ENCODE measurements around the gene KCNK13.

KCNK13 gene

GRCh38 chr14:90062822-90063539 is 1.2 kb downstream of the KCNK13 start:
- H3K4me3 ChIP-seq (ENCODE audit: low read depth, low read length), result no peak overlapping the region
- TF ChIP-seq IKZF3 (tag by site-specific recombination; IDR thresholded peaks at IDR 0.05), result no peak
- no peak for TF ChIP-seq ZNF404 (tag by site-specific recombination; IDR thresholded peaks at IDR 0.05)
- TF ChIP-seq HOXA7 (CRISPR knock-in tag; IDR thresholded peaks at IDR 0.05; ENCODE audit: borderline replicate concordance), result no peak
- TF ChIP-seq SETDB1 (IDR thresholded peaks at IDR 0.05; ENCODE audit: insufficient read length, low read length), result no peak
- TF ChIP-seq ZNF394 (tag by site-specific recombination; IDR thresholded peaks at IDR 0.05; ENCODE audit: borderline replicate concordance), result no peak
- no peak for TF ChIP-seq ZXDB (tag by site-specific recombination; IDR thresholded peaks at IDR 0.05)
- peak; percentile 7; the same call in 1 of the 2 replicates for TF ChIP-seq SCRT2 (tag by site-specific recombination; IDR thresholded peaks at IDR 0.05)
- H3K9me3 ChIP-seq (ENCODE audit: control insufficient read depth, insufficient read depth, low read depth, low read length), result no peaks in the 10 kb centered on the region
- H3K36me3 ChIP-seq (ENCODE audit: control insufficient read depth in 2 of 2, insufficient read depth in 1 of 2, low read length in 2 of 2), result no peaks in the 10 kb centered on the region
- ChIA-PET POLR2A (interaction anchor here (2.0 kb wide), 1 partner anchor 107 kb away, joined by 6 read pairs; the partner anchor contains the start of gene TDP1), CTCF (interaction anchor here (0.7 to 1.4 kb wide), 3 partner anchors 11 to 172 kb away, joined by 3 read pairs; no protein-coding TSS in a partner anchor)
- H3K4me1 ChIP-seq (ENCODE audit: control insufficient read depth, insufficient read depth, low read length), result no peaks in the 10 kb centered on the region; the same call in 1 of the 2 replicates
- H3K27ac ChIP-seq (ENCODE audit: extremely low read depth, low read depth, low read length), result no peak overlapping the region

GRCh38 chr14:90072350-90072749 is 10.6 kb downstream of the KCNK13 start:
- ChIA-PET POLR2A (no interaction called here), CTCF (no interaction called here)
- H3K9me3 ChIP-seq (ENCODE audit: control insufficient read depth, insufficient read depth, low read depth, low read length), result no peaks in the 10 kb centered on the region
- TF ChIP-seq ZBTB1 (tag by site-specific recombination; IDR thresholded peaks at IDR 0.05) (no peak), ZNF292 (tag by site-specific recombination; IDR thresholded peaks at IDR 0.05; ENCODE audit: borderline replicate concordance, low read depth) (no peak), ZNF140 (tag by site-specific recombination; IDR thresholded peaks at IDR 0.05) (no peak), ZNF677 (tag by site-specific recombination; IDR thresholded peaks at IDR 0.05) (no peak), ZNF266 (tag by site-specific recombination; IDR thresholded peaks at IDR 0.05; ENCODE audit: low read depth) (no peak), KLF1 (tag by site-specific recombination; IDR thresholded peaks at IDR 0.05) (no peak), MEIS1 (CRISPR knock-in tag; IDR thresholded peaks at IDR 0.05; ENCODE audit: borderline replicate concordance) (no peak), MYNN (tag by site-specific recombination; IDR thresholded peaks at IDR 0.05; ENCODE audit: borderline replicate concordance) (no peak), ZNF23 (tag by site-specific recombination; IDR thresholded peaks at IDR 0.05; ENCODE audit: borderline replicate concordance) (no peak), ZNF585B (tag by site-specific recombination; IDR thresholded peaks at IDR 0.05) (no peak), PRDM1 (tag by site-specific recombination; IDR thresholded peaks at IDR 0.05) (no peak), SCRT2 (tag by site-specific recombination; IDR thresholded peaks at IDR 0.05) (no peak), KLF8 (tag by site-specific recombination; IDR thresholded peaks at IDR 0.05) (no peak), SP2 (tag by site-specific recombination; IDR thresholded peaks at IDR 0.05) (no peak), ZNF791 (tag by site-specific recombination; IDR thresholded peaks at IDR 0.05) (no peak), ZNF416 (tag by site-specific recombination; IDR thresholded peaks at IDR 0.05) (no peak), ZNF169 (tag by site-specific recombination; IDR thresholded peaks at IDR 0.05) (no peak)
- H3K4me3 ChIP-seq (ENCODE audit: low read depth, low read length), result no peak overlapping the region
- no peaks in the 10 kb centered on the region for H3K36me3 ChIP-seq (ENCODE audit: control insufficient read depth in 2 of 2, insufficient read depth in 1 of 2, low read length in 2 of 2)
- no peak overlapping the region for H3K27ac ChIP-seq (ENCODE audit: extremely low read depth, low read depth, low read length)
- H3K4me1 ChIP-seq (ENCODE audit: control insufficient read depth, insufficient read depth, low read length), result no peaks in the 10 kb centered on the region

- Histone ChIP-seq H3K4me1 (ENCODE audit: control insufficient read depth, insufficient read depth, low read length) (no peaks in the 10 kb centered on the region), H3K4me3 (ENCODE audit: low read depth, low read length) (no peak overlapping the region), H3K36me3 (ENCODE audit: control insufficient read depth in 2 of 2, insufficient read depth in 1 of 2, low read length in 2 of 2) (no peaks in the 10 kb centered on the region), H3K9me3 (ENCODE audit: control insufficient read depth, insufficient read depth, low read depth, low read length) (no peaks in the 10 kb centered on the region), H3K27ac (ENCODE audit: extremely low read depth, low read depth, low read length) (no peak overlapping the region)
- POLR2A ChIA-PET, result no interaction called here
- CTCF ChIA-PET, result no interaction called here
- TF ChIP-seq ZFP3 (tag by site-specific recombination; IDR thresholded peaks at IDR 0.05; ENCODE audit: low read depth) (no peak), ZFHX2 (tag by site-specific recombination; conservative IDR thresholded peaks at IDR 0.05) (no peak), ZNF280C (tag by site-specific recombination; IDR thresholded peaks at IDR 0.05) (no peak), ZBTB10 (tag by site-specific recombination; IDR thresholded peaks at IDR 0.05) (no peak), ZNF571 (tag by site-specific recombination; IDR thresholded peaks at IDR 0.05) (no peak), ZNF350 (tag by site-specific recombination; IDR thresholded peaks at IDR 0.05) (no peak), GLI2 (tag by site-specific recombination; IDR thresholded peaks at IDR 0.05; ENCODE audit: borderline replicate concordance, low read depth) (no peak)
Observed at GRCh38 chr14:90079576-90079975, 17.8 kb downstream of the KCNK13 start.

All from HEK293 (cell line).